ENCODE measurements around the gene SPHKAP.

GRCh38 chr2:227942021-227942420, 239.5 kb downstream of the SPHKAP start:
- TF ChIP-seq EP300 (IDR thresholded peaks at IDR 0.05; ENCODE audit: borderline replicate concordance): no peak
- no peak for TF ChIP-seq TAF1 (IDR thresholded peaks at IDR 0.05; ENCODE audit: low read depth)
- no peak for TF ChIP-seq MAX (IDR thresholded peaks at IDR 0.05)
- TF ChIP-seq EGR1 (IDR thresholded peaks at IDR 0.05): no peak
- no peak for TF ChIP-seq YY1 (IDR thresholded peaks at IDR 0.05; ENCODE audit: low read depth)
- TF ChIP-seq CREB1 (IDR thresholded peaks at IDR 0.05; ENCODE audit: low read depth): no peak
- TF ChIP-seq NFIC (IDR thresholded peaks at IDR 0.05): no peak
- TF ChIP-seq CEBPB (IDR thresholded peaks at IDR 0.05): no peak
- TF ChIP-seq, protein P1, sequence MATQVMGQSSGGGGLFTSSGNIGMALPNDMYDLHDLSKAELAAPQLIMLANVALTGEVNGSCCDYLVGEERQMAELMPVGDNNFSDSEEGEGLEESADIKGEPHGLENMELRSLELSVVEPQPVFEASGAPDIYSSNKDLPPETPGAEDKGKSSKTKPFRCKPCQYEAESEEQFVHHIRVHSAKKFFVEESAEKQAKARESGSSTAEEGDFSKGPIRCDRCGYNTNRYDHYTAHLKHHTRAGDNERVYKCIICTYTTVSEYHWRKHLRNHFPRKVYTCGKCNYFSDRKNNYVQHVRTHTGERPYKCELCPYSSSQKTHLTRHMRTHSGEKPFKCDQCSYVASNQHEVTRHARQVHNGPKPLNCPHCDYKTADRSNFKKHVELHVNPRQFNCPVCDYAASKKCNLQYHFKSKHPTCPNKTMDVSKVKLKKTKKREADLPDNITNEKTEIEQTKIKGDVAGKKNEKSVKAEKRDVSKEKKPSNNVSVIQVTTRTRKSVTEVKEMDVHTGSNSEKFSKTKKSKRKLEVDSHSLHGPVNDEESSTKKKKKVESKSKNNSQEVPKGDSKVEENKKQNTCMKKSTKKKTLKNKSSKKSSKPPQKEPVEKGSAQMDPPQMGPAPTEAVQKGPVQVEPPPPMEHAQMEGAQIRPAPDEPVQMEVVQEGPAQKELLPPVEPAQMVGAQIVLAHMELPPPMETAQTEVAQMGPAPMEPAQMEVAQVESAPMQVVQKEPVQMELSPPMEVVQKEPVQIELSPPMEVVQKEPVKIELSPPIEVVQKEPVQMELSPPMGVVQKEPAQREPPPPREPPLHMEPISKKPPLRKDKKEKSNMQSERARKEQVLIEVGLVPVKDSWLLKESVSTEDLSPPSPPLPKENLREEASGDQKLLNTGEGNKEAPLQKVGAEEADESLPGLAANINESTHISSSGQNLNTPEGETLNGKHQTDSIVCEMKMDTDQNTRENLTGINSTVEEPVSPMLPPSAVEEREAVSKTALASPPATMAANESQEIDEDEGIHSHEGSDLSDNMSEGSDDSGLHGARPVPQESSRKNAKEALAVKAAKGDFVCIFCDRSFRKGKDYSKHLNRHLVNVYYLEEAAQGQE (IDR thresholded peaks at IDR 0.05; ENCODE audit: low read depth): no peak
- TF ChIP-seq, protein P2, sequence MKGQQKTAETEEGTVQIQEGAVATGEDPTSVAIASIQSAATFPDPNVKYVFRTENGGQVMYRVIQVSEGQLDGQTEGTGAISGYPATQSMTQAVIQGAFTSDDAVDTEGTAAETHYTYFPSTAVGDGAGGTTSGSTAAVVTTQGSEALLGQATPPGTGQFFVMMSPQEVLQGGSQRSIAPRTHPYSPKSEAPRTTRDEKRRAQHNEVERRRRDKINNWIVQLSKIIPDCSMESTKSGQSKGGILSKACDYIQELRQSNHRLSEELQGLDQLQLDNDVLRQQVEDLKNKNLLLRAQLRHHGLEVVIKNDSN (IDR thresholded peaks at IDR 0.05): no peak
- no peak for TF ChIP-seq FOXM1 (IDR thresholded peaks at IDR 0.05; ENCODE audit: borderline replicate concordance, low read depth)
- no peak for TF ChIP-seq TEAD4 (IDR thresholded peaks at IDR 0.05)
- no peak for TF ChIP-seq RAD21 (IDR thresholded peaks at IDR 0.05; ENCODE audit: low read depth)
- no peak for TF ChIP-seq ZBTB7A (IDR thresholded peaks at IDR 0.05; ENCODE audit: low read depth)
